ENCODE measurements around the gene GRHL3.

GRCh38 chr1:24289937-24290595 lies 29.1 kb upstream of the GRHL3 start:
- TF ChIP-seq POLR2AphosphoS5 (IDR thresholded peaks at IDR 0.05; ENCODE audit: low read depth, low read length) = no peak
- no peak for TF ChIP-seq POLR2A (IDR thresholded peaks at IDR 0.05; ENCODE audit: low read depth, low read length)
- no peak for TF ChIP-seq TAF1 (IDR thresholded peaks at IDR 0.05; ENCODE audit: borderline replicate concordance, low read depth, low read length)

Data from GM12892 (cell line).